Measurements from ENCODE around the gene HOPX. TPM values are rescaled to one million over a fixed set of nuclear protein-coding genes. Genes with fewer than 3 reads are reported as not detected.
A peak's percentile ranks its signal among the peaks of the same experiment; 100 is the strongest.

The HOPX gene
- total RNA-seq, 1 experiment from 2014 or later: 0.26 TPM

DNA sequence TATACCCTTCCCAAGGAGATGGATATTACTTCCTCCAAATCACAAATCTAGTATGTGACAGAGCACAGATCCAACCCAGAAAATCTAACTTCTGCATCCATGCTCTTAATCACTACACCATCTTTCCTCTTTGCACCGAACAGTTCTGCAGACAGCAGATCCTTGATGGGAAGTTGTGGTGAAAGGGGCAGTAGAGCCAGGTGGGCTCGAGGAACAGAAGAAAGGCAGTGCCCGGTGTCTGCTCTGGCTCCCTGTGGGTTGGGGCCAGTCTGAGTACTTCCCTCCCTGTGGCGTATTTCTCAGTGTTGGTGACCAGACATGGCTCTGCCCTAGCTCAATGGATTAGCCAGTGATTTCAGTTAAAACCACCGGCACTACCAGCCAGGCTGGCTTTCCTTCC is 15.3 kb downstream of the HOPX start:
- Mint-ChIP-seq H3K27ac (no peak overlapping the region), H3K9me3 (no peaks in the 10 kb centered on the region), H3K27me3 (ENCODE audit: low read depth) (peaks cover 74% of the 10 kb centered on the region), H3K4me3 (no peak overlapping the region), H3K4me1 (peaks cover 26% of the 10 kb centered on the region), H3K36me3 (no peaks in the 10 kb centered on the region)
- TF ChIP-seq TEAD1 (CRISPR knock-in tag; IDR thresholded peaks at IDR 0.05) (no peak), ZNF219 (CRISPR knock-in tag; IDR thresholded peaks at IDR 0.05; ENCODE audit: borderline replicate concordance) (no peak), ZNF232 (CRISPR knock-in tag; IDR thresholded peaks at IDR 0.05) (no peak), JUN (CRISPR knock-in tag; IDR thresholded peaks at IDR 0.05) (no peak), ZNF671 (CRISPR knock-in tag; IDR thresholded peaks at IDR 0.05) (no peak), ATF1 (CRISPR knock-in tag; IDR thresholded peaks at IDR 0.05) (no peak), FOXP1 (CRISPR knock-in tag; IDR thresholded peaks at IDR 0.05; ENCODE audit: borderline replicate concordance) (no peak), CREM (CRISPR knock-in tag; IDR thresholded peaks at IDR 0.05) (no peak), MYBL2 (CRISPR knock-in tag; IDR thresholded peaks at IDR 0.05) (no peak), ESRRA (CRISPR knock-in tag; IDR thresholded peaks at IDR 0.05; ENCODE audit: borderline replicate concordance) (no peak), ZNF423 (CRISPR knock-in tag; IDR thresholded peaks at IDR 0.05) (no peak), ZNF416 (CRISPR knock-in tag; IDR thresholded peaks at IDR 0.05) (no peak), RORB (CRISPR knock-in tag; IDR thresholded peaks at IDR 0.05) (no peak)
- TF ChIP-seq, protein P1, sequence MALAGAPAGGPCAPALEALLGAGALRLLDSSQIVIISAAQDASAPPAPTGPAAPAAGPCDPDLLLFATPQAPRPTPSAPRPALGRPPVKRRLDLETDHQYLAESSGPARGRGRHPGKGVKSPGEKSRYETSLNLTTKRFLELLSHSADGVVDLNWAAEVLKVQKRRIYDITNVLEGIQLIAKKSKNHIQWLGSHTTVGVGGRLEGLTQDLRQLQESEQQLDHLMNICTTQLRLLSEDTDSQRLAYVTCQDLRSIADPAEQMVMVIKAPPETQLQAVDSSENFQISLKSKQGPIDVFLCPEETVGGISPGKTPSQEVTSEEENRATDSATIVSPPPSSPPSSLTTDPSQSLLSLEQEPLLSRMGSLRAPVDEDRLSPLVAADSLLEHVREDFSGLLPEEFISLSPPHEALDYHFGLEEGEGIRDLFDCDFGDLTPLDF (CRISPR knock-in tag; IDR thresholded peaks at IDR 0.05): no peak
- TF ChIP-seq, protein P2, sequence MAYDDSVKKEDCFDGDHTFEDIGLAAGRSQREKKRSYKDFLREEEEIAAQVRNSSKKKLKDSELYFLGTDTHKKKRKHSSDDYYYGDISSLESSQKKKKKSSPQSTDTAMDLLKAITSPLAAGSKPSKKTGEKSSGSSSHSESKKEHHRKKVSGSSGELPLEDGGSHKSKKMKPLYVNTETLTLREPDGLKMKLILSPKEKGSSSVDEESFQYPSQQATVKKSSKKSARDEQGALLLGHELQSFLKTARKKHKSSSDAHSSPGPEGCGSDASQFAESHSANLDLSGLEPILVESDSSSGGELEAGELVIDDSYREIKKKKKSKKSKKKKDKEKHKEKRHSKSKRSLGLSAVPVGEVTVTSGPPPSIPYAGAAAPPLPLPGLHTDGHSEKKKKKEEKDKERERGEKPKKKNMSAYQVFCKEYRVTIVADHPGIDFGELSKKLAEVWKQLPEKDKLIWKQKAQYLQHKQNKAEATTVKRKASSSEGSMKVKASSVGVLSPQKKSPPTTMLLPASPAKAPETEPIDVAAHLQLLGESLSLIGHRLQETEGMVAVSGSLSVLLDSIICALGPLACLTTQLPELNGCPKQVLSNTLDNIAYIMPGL (CRISPR knock-in tag; IDR thresholded peaks at IDR 0.05): no peak
- ATAC-seq (no peak), DNase-seq (ENCODE audit: low spot score) (no peak)
- CTCF ChIA-PET: no interaction called here
- POLR2A ChIA-PET: no interaction called here

DNA sequence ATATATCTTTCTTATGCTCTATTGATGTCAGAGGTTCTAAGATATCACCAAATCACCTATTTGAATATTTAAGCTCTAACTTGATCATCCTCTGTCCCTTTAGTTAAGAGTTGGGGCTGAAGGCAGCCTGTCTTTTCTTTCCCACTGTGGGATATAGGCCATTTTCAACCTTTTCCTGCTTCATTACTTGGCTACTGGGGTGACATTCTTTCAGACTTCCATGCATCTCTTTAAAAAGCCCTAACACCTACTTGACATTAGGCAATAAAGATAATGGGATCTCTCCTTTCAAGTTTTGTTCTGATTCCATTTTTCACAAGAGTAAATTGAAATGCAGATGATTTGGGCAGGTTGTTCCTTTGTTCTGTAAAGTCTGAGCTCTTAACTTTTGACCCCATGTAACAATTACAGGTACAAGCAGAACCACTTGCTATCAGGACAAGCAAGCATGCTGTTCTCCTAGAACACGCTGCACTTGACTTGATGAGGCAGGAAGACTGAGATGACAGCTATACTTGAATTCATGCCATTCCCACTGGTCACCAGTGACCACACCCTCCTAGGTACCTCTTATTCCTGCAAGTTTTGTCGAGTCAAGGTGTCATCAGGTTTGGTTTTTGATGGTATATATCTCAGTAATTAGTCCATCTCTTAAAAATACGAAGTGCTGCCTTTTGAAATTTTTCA is 18.2 kb downstream of the HOPX start:
- TF ChIP-seq ATF1 (CRISPR knock-in tag; IDR thresholded peaks at IDR 0.05): no peak
- TF ChIP-seq, protein P3, sequence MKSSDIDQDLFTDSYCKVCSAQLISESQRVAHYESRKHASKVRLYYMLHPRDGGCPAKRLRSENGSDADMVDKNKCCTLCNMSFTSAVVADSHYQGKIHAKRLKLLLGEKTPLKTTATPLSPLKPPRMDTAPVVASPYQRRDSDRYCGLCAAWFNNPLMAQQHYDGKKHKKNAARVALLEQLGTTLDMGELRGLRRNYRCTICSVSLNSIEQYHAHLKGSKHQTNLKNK (CRISPR knock-in tag; IDR thresholded peaks at IDR 0.05): peak; percentile 88
- peaks cover 98% of the 10 kb centered on the region for H3K27me3 Mint-ChIP-seq (ENCODE audit: low read depth)
- DNase-seq (ENCODE audit: low spot score): no peak
- POLR2A ChIA-PET: no interaction called here
- no peaks in the 10 kb centered on the region for H3K9me3 Mint-ChIP-seq
- H3K27ac Mint-ChIP-seq: no peak overlapping the region
- CTCF ChIA-PET: interaction anchor here (1.3 kb wide), 1 partner anchor 174 kb away, joined by 4 read pairs; no protein-coding TSS in a partner anchor
- no peaks in the 10 kb centered on the region for H3K36me3 Mint-ChIP-seq
- H3K4me1 Mint-ChIP-seq: peaks cover 26% of the 10 kb centered on the region
- H3K4me3 Mint-ChIP-seq: no peak overlapping the region
- peak; percentile 82 for ATAC-seq

DNA sequence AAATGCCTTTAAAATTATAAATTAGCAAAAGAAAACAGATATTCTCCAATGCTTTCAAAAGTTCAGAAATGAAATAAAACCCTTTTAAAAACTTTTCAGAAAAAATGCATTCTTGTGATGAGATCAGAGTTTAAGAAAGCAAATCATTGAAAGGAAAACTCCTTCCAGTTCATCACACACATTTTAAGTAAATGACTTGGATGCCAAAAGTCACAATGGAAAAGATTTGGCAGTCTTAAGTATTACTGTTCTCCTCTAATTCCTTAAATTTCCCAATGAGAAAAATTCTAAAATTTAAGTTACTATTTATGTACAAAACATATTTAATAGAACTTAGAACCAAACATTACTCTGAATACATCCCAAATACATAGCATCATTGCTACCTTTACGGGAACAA is 21.1 kb downstream of the HOPX start:
- Mint-ChIP-seq H3K4me3 (no peak overlapping the region), H3K9me3 (no peaks in the 10 kb centered on the region), H3K4me1 (peaks cover 35% of the 10 kb centered on the region), H3K36me3 (no peaks in the 10 kb centered on the region), H3K27me3 (ENCODE audit: low read depth) (peaks cover 98% of the 10 kb centered on the region), H3K27ac (no peak overlapping the region)
- POLR2A ChIA-PET: no interaction called here
- DNase-seq (ENCODE audit: low spot score): no peak
- CTCF ChIA-PET: interaction anchor here (0.7 to 1.3 kb wide), 2 partner anchors 119 to 140 kb away, joined by 3 read pairs; no protein-coding TSS in a partner anchor
- TF ChIP-seq, protein P4, sequence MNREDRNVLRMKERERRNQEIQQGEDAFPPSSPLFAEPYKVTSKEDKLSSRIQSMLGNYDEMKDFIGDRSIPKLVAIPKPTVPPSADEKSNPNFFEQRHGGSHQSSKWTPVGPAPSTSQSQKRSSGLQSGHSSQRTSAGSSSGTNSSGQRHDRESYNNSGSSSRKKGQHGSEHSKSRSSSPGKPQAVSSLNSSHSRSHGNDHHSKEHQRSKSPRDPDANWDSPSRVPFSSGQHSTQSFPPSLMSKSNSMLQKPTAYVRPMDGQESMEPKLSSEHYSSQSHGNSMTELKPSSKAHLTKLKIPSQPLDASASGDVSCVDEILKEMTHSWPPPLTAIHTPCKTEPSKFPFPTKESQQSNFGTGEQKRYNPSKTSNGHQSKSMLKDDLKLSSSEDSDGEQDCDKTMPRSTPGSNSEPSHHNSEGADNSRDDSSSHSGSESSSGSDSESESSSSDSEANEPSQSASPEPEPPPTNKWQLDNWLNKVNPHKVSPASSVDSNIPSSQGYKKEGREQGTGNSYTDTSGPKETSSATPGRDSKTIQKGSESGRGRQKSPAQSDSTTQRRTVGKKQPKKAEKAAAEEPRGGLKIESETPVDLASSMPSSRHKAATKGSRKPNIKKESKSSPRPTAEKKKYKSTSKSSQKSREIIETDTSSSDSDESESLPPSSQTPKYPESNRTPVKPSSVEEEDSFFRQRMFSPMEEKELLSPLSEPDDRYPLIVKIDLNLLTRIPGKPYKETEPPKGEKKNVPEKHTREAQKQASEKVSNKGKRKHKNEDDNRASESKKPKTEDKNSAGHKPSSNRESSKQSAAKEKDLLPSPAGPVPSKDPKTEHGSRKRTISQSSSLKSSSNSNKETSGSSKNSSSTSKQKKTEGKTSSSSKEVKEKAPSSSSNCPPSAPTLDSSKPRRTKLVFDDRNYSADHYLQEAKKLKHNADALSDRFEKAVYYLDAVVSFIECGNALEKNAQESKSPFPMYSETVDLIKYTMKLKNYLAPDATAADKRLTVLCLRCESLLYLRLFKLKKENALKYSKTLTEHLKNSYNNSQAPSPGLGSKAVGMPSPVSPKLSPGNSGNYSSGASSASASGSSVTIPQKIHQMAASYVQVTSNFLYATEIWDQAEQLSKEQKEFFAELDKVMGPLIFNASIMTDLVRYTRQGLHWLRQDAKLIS (CRISPR knock-in tag; IDR thresholded peaks at IDR 0.05; ENCODE audit: borderline replicate concordance): no peak
- TF ChIP-seq HMGA2 (CRISPR knock-in tag; IDR thresholded peaks at IDR 0.05) (no peak), SOX15 (CRISPR knock-in tag; IDR thresholded peaks at IDR 0.05) (no peak)
- TF ChIP-seq, protein P5, sequence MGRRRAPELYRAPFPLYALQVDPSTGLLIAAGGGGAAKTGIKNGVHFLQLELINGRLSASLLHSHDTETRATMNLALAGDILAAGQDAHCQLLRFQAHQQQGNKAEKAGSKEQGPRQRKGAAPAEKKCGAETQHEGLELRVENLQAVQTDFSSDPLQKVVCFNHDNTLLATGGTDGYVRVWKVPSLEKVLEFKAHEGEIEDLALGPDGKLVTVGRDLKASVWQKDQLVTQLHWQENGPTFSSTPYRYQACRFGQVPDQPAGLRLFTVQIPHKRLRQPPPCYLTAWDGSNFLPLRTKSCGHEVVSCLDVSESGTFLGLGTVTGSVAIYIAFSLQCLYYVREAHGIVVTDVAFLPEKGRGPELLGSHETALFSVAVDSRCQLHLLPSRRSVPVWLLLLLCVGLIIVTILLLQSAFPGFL (CRISPR knock-in tag; IDR thresholded peaks at IDR 0.05; ENCODE audit: borderline replicate concordance): no peak
- ATAC-seq: no peak

Data from WTC11 (cell line).